Memory B cell (primary cell): Measurements from ENCODE around the gene C5orf15.
"Not testable (repeated sequence)": the region's sequence is repeated elsewhere in the genome, so short reads cannot be mapped to it uniquely, and the experiment has no call there.

Experiments used
- ATAC-seq: fragments of 150-1000 bp; cut with Tn5 transposase; 2 replicates; pipeline ENCODE4 v1.10.0; 2021; ENCODE audit warnings: low read depth, mild to moderate bottlenecking, moderate library complexity
- DNase-seq, 2 donors: peaks; one replicate each; pipeline ENCODE4 v3.0.0; 2022; ENCODE audit warnings: low spot score in 2 of 2
- H3K27ac Mint-ChIP-seq: one replicate; pipeline ENCODE4 v1.8.0; 2022; ENCODE audit warnings: mild to moderate bottlenecking, moderate library complexity, mixed read lengths
- H3K27me3 Mint-ChIP-seq: one replicate; pipeline ENCODE4 v1.8.0; 2022; ENCODE audit warnings: mixed read lengths
- H3K36me3 Mint-ChIP-seq: one replicate; pipeline ENCODE4 v1.8.0; 2022; ENCODE audit warnings: mild to moderate bottlenecking, mixed read lengths
- H3K4me1 Mint-ChIP-seq: one replicate; pipeline ENCODE4 v1.8.0; 2022; ENCODE audit warnings: mixed read lengths
- H3K4me3 Mint-ChIP-seq: one replicate; pipeline ENCODE4 v1.8.0; 2022; ENCODE audit warnings: mild to moderate bottlenecking, moderate library complexity, mixed read lengths
- H3K9me3 Mint-ChIP-seq: one replicate; pipeline ENCODE4 v1.8.0; 2022; ENCODE audit warnings: mixed read lengths

The C5orf15 gene

GRCh38 chr5:133981714-133982113 lies 13.3 kb upstream of the C5orf15 start:
- DNase-seq = no peak

GRCh38 chr5:133980652-133981051 lies 12.2 kb upstream of the C5orf15 start:
- peaks cover 10% of the 10 kb centered on the region for H3K36me3 Mint-ChIP-seq

More at GRCh38 chr5:133981714-133982113, 13.3 kb upstream of the C5orf15 start:
- ATAC-seq = no peak
- peaks cover 14% of the 10 kb centered on the region for H3K4me1 Mint-ChIP-seq
- peaks cover 11% of the 10 kb centered on the region for H3K36me3 Mint-ChIP-seq
- no peak overlapping the region for H3K4me3 Mint-ChIP-seq
- H3K27ac Mint-ChIP-seq = peak overlapping the region; percentile 28
- H3K27me3 Mint-ChIP-seq = no peaks in the 10 kb centered on the region
- H3K9me3 Mint-ChIP-seq = no peaks in the 10 kb centered on the region

GRCh38 chr5:133978943-133979342 lies 10.5 kb upstream of the C5orf15 start:
- DNase-seq = no peak
- no peaks in the 10 kb centered on the region for H3K27me3 Mint-ChIP-seq
- H3K36me3 Mint-ChIP-seq = peaks cover 14% of the 10 kb centered on the region
- H3K9me3 Mint-ChIP-seq = no peaks in the 10 kb centered on the region
- no peak for ATAC-seq
- no peak overlapping the region for H3K27ac Mint-ChIP-seq
- H3K4me3 Mint-ChIP-seq = no peak overlapping the region
- H3K4me1 Mint-ChIP-seq = peaks cover 7% of the 10 kb centered on the region

More at GRCh38 chr5:133980652-133981051, 12.2 kb upstream of the C5orf15 start:
- Mint-ChIP-seq H3K27ac (no peak overlapping the region), H3K4me3 (no peak overlapping the region), H3K27me3 (no peaks in the 10 kb centered on the region), H3K9me3 (no peaks in the 10 kb centered on the region), H3K4me1 (peaks cover 10% of the 10 kb centered on the region)
- no peak for DNase-seq
- ATAC-seq = no peak

- peak overlapping the region; percentile 60 for H3K27ac Mint-ChIP-seq
- H3K4me3 Mint-ChIP-seq = no peak overlapping the region
- H3K4me1 Mint-ChIP-seq = peaks cover 9% of the 10 kb centered on the region
- H3K27me3 Mint-ChIP-seq = no peaks in the 10 kb centered on the region
- no peak for ATAC-seq
- no peak for DNase-seq
- no peaks in the 10 kb centered on the region for H3K9me3 Mint-ChIP-seq
- peaks cover 12% of the 10 kb centered on the region for H3K36me3 Mint-ChIP-seq
Measured at GRCh38 chr5:133977858-133978257, 9.4 kb upstream of the C5orf15 start.

GRCh38 chr5:133977161-133977787 lies 8.8 kb upstream of the C5orf15 start:
- DNase-seq = no peak
- no peaks in the 10 kb centered on the region for H3K27me3 Mint-ChIP-seq
- H3K4me1 Mint-ChIP-seq = peaks cover 9% of the 10 kb centered on the region
- H3K27ac Mint-ChIP-seq = peak overlapping the region; percentile 87
- peak; percentile 70 for ATAC-seq
- peaks cover 12% of the 10 kb centered on the region for H3K36me3 Mint-ChIP-seq
- H3K4me3 Mint-ChIP-seq = no peak overlapping the region
- no peaks in the 10 kb centered on the region for H3K9me3 Mint-ChIP-seq

- DNase-seq, H3K27me3 Mint-ChIP-seq, H3K4me1 Mint-ChIP-seq, H3K9me3 Mint-ChIP-seq, H3K27ac Mint-ChIP-seq, H3K4me3 Mint-ChIP-seq, ATAC-seq: not testable (repeated sequence)
- peaks cover 12% of the 10 kb centered on the region for H3K36me3 Mint-ChIP-seq
Measured at GRCh38 chr5:133975546-133975945, 7.1 kb upstream of the C5orf15 start.

GRCh38 chr5:133974142-133974541 lies 5.7 kb upstream of the C5orf15 start:
- ATAC-seq (no peak), DNase-seq (no peak)
- Mint-ChIP-seq H3K27me3 (no peaks in the 10 kb centered on the region), H3K36me3 (peaks cover 12% of the 10 kb centered on the region), H3K27ac (no peak overlapping the region), H3K4me3 (no peak overlapping the region), H3K9me3 (no peaks in the 10 kb centered on the region), H3K4me1 (peaks cover 17% of the 10 kb centered on the region)

GRCh38 chr5:133970325-133970909 lies 2.0 kb upstream of the C5orf15 start:
- H3K36me3 Mint-ChIP-seq = peaks cover 8% of the 10 kb centered on the region
- ATAC-seq (no peak), DNase-seq (no peak)
- H3K4me1 Mint-ChIP-seq = peaks cover 20% of the 10 kb centered on the region
- no peaks in the 10 kb centered on the region for H3K27me3 Mint-ChIP-seq
- peak overlapping the region; percentile 89 for H3K4me3 Mint-ChIP-seq
- peak overlapping the region; percentile 98 for H3K27ac Mint-ChIP-seq
- no peaks in the 10 kb centered on the region for H3K9me3 Mint-ChIP-seq

GRCh38 chr5:133969654-133970324 lies 1.4 kb upstream of the C5orf15 start:
- H3K9me3 Mint-ChIP-seq = no peaks in the 10 kb centered on the region
- no peaks in the 10 kb centered on the region for H3K27me3 Mint-ChIP-seq
- peak overlapping the region; percentile 89 for H3K4me3 Mint-ChIP-seq
- peaks cover 24% of the 10 kb centered on the region for H3K4me1 Mint-ChIP-seq
- H3K36me3 Mint-ChIP-seq = peaks cover 11% of the 10 kb centered on the region
- no peak for DNase-seq
- peak overlapping the region; percentile 98 for H3K27ac Mint-ChIP-seq
- no peak for ATAC-seq

- Mint-ChIP-seq H3K27me3 (no peaks in the 10 kb centered on the region), H3K4me3 (peak overlapping the region; percentile 89), H3K36me3 (peaks cover 16% of the 10 kb centered on the region), H3K4me1 (peaks cover 28% of the 10 kb centered on the region), H3K9me3 (no peaks in the 10 kb centered on the region), H3K27ac (peak overlapping the region; percentile 98)
- DNase-seq (no peak), ATAC-seq (peak; percentile 10)
Measured at GRCh38 chr5:133967698-133968203, 674 bp downstream of the C5orf15 start.

- peak overlapping the region; percentile 98 for H3K27ac Mint-ChIP-seq
- H3K36me3 Mint-ChIP-seq = peaks cover 23% of the 10 kb centered on the region
- no peaks in the 10 kb centered on the region for H3K27me3 Mint-ChIP-seq
- ATAC-seq (no peak), DNase-seq (no peak)
- H3K4me1 Mint-ChIP-seq = peaks cover 35% of the 10 kb centered on the region
- peak overlapping the region; percentile 89 for H3K4me3 Mint-ChIP-seq
- no peaks in the 10 kb centered on the region for H3K9me3 Mint-ChIP-seq
Measured at GRCh38 chr5:133967124-133967523, 1.3 kb downstream of the C5orf15 start.

- H3K27me3 Mint-ChIP-seq = no peaks in the 10 kb centered on the region
- no peak overlapping the region for H3K4me3 Mint-ChIP-seq
- no peak for DNase-seq
- H3K4me1 Mint-ChIP-seq = peaks cover 35% of the 10 kb centered on the region
- no peak for ATAC-seq
- peaks cover 23% of the 10 kb centered on the region for H3K36me3 Mint-ChIP-seq
- no peak overlapping the region for H3K27ac Mint-ChIP-seq
- H3K9me3 Mint-ChIP-seq = no peaks in the 10 kb centered on the region
Measured at GRCh38 chr5:133966090-133966489, 2.3 kb downstream of the C5orf15 start.

GRCh38 chr5:133963493-133964128 lies 4.8 kb downstream of the C5orf15 start:
- peaks cover 29% of the 10 kb centered on the region for H3K36me3 Mint-ChIP-seq
- peak overlapping the region; percentile 19 for H3K27ac Mint-ChIP-seq
- H3K27me3 Mint-ChIP-seq = no peaks in the 10 kb centered on the region
- DNase-seq (no peak), ATAC-seq (no peak)
- no peaks in the 10 kb centered on the region for H3K9me3 Mint-ChIP-seq
- no peak overlapping the region for H3K4me3 Mint-ChIP-seq
- peaks cover 35% of the 10 kb centered on the region for H3K4me1 Mint-ChIP-seq
